ENCODE measurements around the gene ADK. TPM values are rescaled to one million over a fixed set of nuclear protein-coding genes. Genes with fewer than 3 reads are reported as not detected.

The ADK gene
- total RNA-seq, 1 experiment from 2014 or later: 66.6 TPM

GRCh38 chr10:74634995-74635536 is 484.0 kb downstream of the ADK start:
- BruUV-seq (replicated peaks): no TSS peak
- no peak for DNase-seq
- no peaks in the 10 kb centered on the region for H3K4me1 Mint-ChIP-seq (ENCODE audit: low read depth, unreplicated experiment)
- peaks cover 4% of the 10 kb centered on the region for H3K9me3 Mint-ChIP-seq (ENCODE audit: low read depth, unreplicated experiment)
- no peak overlapping the region for H3K27ac Mint-ChIP-seq (ENCODE audit: unreplicated experiment)
- no peak overlapping the region for H3K4me3 Mint-ChIP-seq (ENCODE audit: low read depth, unreplicated experiment)
- no peak for TF ChIP-seq CTCF (IDR thresholded peaks at IDR 0.05; ENCODE audit: unreplicated experiment)
- H3K36me3 Mint-ChIP-seq (ENCODE audit: insufficient read depth, unreplicated experiment): peaks cover 5% of the 10 kb centered on the region
- intact Hi-C loops (cut with micrococcal nuclease; ENCODE audit: unreplicated experiment): no loop called here
- CTCF ChIA-PET: no interaction called here
- no peaks in the 10 kb centered on the region for H3K27me3 Mint-ChIP-seq (ENCODE audit: unreplicated experiment)

DNA sequence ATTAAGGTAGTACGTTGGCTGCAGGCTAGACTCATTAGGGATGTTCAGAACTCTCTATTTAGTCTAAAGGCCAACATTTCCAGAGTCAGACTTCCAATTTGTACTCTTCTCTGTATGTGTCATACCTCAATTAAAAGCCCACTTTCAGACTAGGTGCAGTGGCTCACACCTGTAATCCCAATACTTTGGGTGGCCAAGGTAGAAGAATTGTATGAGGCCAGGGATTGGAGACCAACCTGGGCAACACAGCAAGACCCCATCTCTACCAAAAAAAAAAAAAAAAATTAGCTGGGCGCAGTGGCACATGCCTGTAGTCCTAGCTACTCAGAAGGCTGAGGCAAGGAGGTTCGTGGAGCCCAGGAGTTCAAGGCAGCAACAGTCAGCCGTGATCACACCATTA is 484.6 kb downstream of the ADK start:
- intact Hi-C loops (cut with micrococcal nuclease; ENCODE audit: unreplicated experiment): no loop called here
- no peak for DNase-seq
- no peak for TF ChIP-seq CTCF (IDR thresholded peaks at IDR 0.05; ENCODE audit: unreplicated experiment)
- Mint-ChIP-seq H3K9me3 (ENCODE audit: low read depth, unreplicated experiment) (peaks cover 4% of the 10 kb centered on the region), H3K27ac (ENCODE audit: unreplicated experiment) (no peak overlapping the region), H3K27me3 (ENCODE audit: unreplicated experiment) (no peaks in the 10 kb centered on the region), H3K4me1 (ENCODE audit: low read depth, unreplicated experiment) (no peaks in the 10 kb centered on the region), H3K36me3 (ENCODE audit: insufficient read depth, unreplicated experiment) (peaks cover 5% of the 10 kb centered on the region), H3K4me3 (ENCODE audit: low read depth, unreplicated experiment) (no peak overlapping the region)
- CTCF ChIA-PET: no interaction called here
- no TSS peak for BruUV-seq (replicated peaks)

- intact Hi-C loops (cut with micrococcal nuclease; ENCODE audit: unreplicated experiment): no loop called here
- CTCF ChIA-PET: no interaction called here
- H3K4me3 Mint-ChIP-seq (ENCODE audit: low read depth, unreplicated experiment): no peak overlapping the region
- peaks cover 4% of the 10 kb centered on the region for H3K9me3 Mint-ChIP-seq (ENCODE audit: low read depth, unreplicated experiment)
- no TSS peak for BruUV-seq (replicated peaks)
- peaks cover 5% of the 10 kb centered on the region for H3K36me3 Mint-ChIP-seq (ENCODE audit: insufficient read depth, unreplicated experiment)
- H3K27ac Mint-ChIP-seq (ENCODE audit: unreplicated experiment): no peak overlapping the region
- DNase-seq: no peak
- H3K27me3 Mint-ChIP-seq (ENCODE audit: unreplicated experiment): no peaks in the 10 kb centered on the region
- TF ChIP-seq CTCF (IDR thresholded peaks at IDR 0.05; ENCODE audit: unreplicated experiment): no peak
- no peaks in the 10 kb centered on the region for H3K4me1 Mint-ChIP-seq (ENCODE audit: low read depth, unreplicated experiment)
Measured at GRCh38 chr10:74637685-74638084, 486.7 kb downstream of the ADK start.

DNA sequence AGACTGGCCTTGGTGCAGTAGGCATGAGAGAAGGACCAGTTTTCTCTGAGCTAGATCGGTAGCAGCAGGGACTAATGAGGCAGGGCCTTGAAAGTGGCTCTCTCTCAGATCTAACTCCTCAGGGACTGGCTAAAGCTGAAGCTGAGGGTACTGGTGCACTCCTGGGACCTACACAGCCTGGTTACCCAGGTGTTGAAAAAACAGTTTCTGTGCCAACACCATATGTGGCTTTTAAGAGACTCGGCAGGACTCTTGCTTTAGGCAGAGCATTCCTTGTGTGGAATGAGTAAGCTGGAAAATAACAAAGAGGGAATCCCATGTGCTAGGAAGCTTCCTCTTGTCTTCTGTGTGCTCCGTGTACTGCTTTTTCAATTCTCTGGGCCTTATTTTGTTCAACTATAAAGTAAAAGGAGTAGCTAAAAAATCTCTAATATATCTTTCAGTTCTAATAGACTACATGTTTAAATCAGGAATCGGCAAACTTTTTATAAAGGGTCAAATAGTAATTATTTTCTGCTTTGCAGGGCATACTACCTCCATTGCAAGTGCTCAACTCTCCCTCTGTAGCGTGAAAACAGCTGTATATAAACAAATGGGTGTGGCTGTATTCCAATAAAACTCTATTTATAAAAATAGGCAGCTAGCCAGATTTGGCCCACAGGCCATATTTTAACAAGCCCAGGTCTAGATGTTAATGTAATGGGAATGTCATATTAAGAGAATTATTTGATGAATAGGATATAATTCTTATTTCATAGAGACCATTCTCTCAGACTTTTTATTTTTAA is 489.3 kb downstream of the ADK start:
- Mint-ChIP-seq H3K36me3 (ENCODE audit: insufficient read depth, unreplicated experiment) (peaks cover 5% of the 10 kb centered on the region), H3K9me3 (ENCODE audit: low read depth, unreplicated experiment) (no peaks in the 10 kb centered on the region), H3K27ac (ENCODE audit: unreplicated experiment) (no peak overlapping the region), H3K4me1 (ENCODE audit: low read depth, unreplicated experiment) (no peaks in the 10 kb centered on the region), H3K4me3 (ENCODE audit: low read depth, unreplicated experiment) (no peak overlapping the region), H3K27me3 (ENCODE audit: unreplicated experiment) (no peaks in the 10 kb centered on the region)
- CTCF ChIA-PET: interaction anchor here (0.6 kb wide), 1 partner anchor 26 kb away, joined by 4 read pairs; no protein-coding TSS in a partner anchor
- no peak for DNase-seq
- TF ChIP-seq CTCF (IDR thresholded peaks at IDR 0.05; ENCODE audit: unreplicated experiment): no peak
- no TSS peak for BruUV-seq (replicated peaks)
- intact Hi-C loops (cut with micrococcal nuclease; ENCODE audit: unreplicated experiment): no loop called here
